ENCODE measurements around the gene JMJD6.
"Not testable (repeated sequence)": the region's sequence is repeated elsewhere in the genome, so short reads cannot be mapped to it uniquely, and the experiment has no call there.

JMJD6 gene

DNA sequence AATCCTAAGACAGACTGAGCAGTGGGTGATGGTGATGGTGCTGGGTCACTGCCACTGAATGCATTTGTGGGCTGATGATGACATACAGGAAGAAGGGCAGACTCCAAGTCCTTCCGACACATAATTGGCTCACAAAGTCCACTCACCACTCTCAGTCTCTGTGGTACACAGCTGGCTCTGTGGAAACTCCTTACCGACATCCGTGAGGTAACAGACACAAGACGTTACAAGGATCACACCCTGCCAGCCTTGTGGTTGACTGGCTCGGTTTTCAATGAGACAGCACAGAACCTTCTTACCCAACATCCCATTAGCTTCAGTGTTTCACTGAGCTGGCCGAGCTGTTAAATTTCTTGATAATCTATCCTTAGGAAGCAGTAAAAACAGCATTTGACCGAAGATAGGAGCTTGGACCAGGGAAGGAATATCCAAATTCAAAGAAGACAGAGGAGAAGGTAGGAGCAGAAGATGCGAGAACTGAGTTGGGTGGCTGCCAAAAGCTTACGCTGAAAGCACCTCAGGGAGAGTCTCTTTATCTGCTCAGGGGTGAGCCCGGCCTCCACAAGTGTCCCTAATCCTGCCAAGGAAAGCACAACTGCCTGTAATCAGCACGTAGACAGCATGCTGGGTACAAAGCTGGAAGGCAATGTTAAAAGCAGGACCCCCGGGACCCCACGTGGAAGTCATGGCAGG, 10.1 kb downstream of the JMJD6 start:
- peak; percentile 84 for DNase-seq (ENCODE audit: low spot score)

DNA sequence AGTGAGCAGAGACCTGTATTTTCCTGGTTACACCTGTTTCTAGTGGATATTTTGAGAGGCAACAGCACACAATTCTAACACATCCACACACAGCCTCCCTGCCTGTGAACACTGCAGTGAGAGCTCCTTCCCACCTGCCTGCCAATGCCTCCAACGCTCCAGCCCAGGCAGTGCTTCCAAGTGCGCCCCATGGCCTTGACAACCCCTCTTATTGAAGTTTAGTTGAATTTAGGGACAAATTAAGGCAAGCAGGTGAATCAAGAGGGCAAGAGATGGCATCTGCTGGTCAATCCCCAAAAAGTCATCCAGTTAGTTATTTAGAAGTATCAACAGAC, 10.9 kb downstream of the JMJD6 start:
- DNase-seq (ENCODE audit: low spot score) = no peak

DNA sequence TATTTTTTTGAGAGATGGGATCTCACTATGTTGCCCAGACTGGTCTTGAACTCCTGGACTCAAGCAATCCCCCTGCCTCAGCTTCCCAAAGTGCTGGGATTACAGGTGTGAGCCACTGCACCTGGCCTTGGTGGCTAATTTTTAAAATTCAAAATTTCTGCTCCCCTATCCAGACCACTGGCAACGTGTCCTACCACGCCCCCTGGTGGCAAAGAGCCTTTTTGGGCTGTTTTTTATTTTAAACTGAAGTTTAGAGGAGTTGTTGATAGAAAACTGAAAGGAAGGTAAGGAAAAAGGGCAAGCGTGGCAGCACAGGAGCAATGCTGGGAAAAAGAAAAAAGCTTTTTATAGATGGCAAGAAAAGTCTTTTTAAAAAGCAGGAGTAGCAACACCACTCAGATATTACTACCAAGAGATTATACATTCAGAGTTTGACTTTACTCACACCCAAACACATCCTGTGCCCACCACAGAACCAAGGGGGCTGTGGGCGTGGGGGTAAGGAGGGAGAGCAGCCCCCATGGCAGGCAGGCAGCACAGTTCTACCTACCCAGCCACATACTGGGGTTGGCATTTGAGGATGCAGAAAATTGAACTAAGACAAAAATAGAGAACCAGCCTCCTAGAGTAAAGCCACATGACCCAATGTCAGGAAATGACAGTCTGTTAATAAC, 11.4 kb downstream of the JMJD6 start:
- peak; percentile 78 for DNase-seq (ENCODE audit: low spot score)

DNA sequence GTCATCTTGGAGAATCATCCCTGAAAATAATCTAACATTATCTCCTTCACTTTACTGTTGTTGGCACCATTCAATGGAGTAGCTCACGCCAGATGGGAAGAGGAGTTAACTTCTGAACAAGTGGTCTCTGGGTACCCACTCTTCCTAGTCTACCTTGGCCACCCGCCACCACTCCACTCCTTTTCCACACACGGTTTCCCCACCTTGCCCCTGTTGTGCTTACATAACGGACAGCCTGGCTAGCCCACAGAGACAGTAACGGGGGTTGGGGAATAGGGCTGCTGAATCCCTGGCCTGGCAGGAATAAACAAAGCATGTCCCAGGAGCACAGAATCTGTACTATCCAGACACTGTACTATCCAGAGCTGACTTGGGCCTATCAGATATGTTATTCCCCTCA, 12.1 kb downstream of the JMJD6 start:
- no peak for DNase-seq (ENCODE audit: low spot score)

DNA sequence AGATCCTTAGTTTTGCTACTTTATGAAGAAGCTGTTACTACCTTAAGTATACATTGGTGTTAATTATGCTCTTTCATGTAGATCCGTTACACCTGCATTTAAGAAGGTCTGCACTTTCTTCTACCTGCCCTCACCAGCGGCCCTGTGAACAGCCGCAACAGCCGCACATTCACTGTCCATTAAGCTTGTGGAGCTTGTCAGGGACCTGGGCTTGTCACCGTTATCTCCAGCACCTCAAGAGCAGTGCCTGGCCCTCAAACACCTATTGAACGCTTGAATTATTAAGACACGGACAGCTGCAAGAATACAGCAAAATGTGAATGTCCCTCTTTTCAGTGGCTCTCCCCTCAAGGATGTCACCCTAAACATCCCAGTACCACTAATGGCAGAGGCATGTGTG, 12.6 kb downstream of the JMJD6 start:
- DNase-seq (ENCODE audit: low spot score) = no peak

DNA sequence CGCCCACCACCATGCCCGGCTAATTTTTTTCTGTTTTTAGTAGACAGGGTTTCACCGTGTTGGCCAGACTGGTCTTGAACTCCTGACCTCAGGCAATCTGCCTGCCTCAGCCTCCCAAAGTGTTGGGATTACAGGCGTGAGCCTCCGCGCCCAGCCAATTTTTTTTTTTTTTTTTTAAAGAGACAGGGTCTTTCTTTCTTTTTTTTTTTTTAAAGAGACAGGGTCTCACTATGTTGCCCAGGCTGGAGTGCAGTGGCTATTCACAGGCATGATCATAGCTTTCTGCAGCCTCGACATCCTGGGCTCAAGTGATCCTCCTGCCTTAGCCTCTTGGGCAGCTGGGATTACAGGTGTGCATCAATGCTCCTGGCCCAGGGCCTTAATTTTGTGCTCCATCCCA, 14.1 kb downstream of the JMJD6 start:
- DNase-seq (ENCODE audit: low spot score) = not testable (repeated sequence)

DNA sequence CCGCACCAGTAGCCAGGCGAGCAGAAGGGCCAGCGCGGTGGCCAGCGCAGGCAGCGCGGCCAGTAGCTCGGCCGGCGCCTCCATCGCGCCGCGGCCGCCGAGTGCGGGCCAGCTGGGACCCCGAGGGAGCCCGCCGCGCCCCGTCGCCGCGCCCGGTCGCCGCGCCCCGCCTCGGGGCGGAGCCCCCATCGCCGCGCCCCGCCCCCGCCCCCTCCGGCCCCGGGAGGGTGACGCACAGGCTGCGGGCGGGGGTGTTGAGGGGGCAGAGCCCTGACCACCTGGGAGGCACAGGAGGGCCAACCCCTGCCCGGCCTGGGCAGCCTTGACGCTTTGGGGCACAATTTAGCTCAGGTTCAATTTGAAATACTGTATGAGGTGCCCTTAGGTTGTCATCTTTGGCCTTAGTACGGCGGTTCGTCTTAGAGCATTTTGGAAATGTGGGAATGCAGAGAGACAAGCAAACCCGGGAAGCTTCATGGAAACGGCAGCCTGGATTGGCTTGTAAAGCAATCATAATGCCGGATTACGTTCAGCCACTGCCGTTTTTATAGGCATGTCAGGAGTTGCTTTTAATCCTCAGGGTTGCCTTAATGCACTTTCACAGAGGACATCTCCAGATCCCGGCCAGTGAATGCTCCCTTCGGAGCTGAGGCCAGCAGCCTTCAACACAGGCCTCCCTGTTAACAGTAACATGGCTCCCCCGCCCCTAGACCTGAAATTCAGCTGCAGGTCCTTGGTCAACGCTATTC, 15.4 kb downstream of the JMJD6 start, which contains the start of gene MXRA7:
TSS of gene MXRA7 (minus strand) at position 103 of the 749 bp plus-strand sequence. CDS start at position 84, 19 bp downstream.
- peak; percentile 52 for DNase-seq (ENCODE audit: low spot score)

DNA sequence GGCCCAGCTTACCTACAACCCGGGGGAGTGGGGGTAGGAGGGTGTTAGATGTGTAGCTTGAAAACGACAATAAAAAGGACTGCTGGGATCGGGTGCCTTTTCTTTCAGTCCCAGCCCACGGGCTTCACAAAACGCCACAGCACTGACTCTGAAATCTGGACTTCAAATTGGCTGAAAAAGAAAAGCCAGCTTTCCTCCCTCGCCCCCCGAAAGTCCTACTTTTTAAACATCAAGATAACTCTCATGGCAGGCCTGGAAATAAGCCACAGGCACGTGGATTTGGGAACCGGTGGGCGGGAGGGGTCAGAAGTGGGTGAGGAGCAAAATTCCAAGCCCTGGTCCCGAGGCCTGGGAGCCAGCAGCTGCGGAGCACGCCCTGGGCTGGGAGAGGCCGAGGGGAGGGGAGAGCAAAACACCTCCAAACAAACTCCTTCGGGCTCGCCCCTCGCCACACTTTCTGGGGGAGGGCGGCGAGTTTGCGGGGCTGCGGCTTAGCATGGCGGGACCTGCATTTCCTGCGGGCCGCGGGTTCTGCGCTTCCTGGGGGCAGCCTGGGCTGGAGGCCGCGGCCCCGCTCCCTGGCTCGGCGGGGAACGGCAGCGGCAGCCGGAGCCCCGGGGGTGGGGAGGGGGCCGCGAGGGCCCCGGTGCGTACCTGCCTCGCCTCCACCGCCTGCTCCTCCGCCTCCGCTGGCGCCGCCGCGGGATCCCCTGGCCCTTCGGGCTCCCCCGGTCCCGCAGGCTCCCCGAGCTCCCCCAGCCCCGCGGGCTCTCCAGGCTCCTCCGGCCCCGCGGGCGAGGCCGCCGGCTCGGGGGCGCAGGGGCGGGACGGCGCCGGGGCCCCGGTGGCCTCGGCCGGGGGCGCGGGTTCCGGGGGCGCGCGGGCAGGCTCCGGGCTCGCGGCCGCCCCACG, 16.2 kb downstream of the JMJD6 start:
- DNase-seq (ENCODE audit: low spot score) = not testable (repeated sequence)

DNA sequence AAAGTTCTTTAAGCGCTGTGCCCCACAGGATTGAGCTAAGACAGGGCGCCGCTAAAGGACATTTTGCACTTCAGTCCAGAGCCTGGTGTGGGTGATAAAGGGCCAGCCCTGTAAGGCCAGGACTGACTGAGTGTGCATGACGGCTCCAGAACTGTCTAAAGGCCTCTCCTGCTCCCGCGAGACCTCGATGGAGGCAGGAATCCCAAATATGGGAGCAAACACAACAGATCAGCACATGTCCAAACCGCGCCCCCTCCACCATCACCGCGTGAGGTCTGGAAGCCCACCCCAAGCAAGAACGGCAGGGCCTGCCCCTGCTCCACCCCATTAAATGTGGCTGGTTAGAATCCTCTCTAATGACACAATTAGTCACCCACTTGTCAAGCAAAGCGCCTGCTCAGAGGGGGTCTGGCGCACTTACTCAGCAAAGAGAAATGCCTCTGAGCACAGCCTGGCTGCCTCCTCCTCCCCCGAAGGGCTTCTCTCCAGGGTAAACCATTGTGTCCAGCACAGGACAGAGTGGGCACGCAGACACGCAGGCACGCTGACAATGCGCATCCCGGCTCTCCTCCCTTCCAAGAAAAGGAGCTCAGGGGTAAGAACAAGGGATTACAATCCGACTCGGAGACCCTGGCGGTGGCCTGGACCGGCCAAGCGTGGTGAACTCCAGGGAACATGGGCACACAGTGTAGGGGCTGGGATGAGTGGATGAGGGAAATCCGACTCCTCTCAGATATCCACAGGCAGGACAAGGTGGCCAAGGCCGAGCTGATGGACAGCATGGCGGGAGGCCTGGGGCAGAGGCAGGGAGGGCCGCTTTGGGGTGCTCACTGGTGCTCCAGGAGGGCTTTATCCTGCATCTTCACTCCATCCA, 17.1 kb downstream of the JMJD6 start:
- DNase-seq (ENCODE audit: low spot score) = no peak

DNA sequence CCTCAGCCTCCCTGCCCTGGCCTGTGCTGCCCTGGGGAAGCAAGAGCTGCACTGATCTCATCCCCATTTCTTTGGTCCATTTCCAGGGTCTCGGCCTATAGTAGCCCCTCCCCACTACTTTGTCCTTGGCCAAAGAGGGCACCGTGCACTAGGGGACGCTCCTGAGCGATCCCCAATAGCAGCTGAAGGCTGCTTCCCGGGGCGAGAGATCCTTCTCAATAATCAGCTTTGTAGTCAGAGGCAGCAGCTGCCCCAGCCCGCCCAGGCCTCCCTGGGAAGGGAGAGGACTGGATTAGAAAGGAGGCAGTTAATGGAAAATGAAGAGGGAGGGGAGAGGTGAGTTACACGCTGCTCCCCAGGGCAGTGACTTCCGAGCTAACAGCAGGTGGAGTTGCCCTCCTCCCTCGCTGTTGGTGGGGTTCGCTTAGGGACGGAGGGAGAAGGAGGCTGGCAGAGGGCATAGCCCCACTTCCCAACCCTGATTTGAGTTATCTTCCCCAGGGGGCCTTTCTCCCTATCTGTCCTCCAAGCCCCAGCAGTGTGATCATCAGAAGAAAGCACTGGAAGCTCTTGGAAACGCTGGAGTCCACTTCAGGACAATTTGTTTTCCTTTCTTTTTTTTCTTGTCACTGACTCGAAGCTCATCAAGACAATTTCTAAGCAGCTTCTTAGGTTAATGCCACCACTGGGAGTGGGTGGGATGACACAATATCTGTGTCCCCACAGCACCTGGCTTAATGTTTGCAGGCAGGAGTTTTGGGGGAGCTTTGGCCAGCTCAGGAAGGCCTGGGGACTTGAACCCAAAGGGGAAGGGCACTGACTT, 18.2 kb downstream of the JMJD6 start:
- no peak for DNase-seq (ENCODE audit: low spot score)

DNA sequence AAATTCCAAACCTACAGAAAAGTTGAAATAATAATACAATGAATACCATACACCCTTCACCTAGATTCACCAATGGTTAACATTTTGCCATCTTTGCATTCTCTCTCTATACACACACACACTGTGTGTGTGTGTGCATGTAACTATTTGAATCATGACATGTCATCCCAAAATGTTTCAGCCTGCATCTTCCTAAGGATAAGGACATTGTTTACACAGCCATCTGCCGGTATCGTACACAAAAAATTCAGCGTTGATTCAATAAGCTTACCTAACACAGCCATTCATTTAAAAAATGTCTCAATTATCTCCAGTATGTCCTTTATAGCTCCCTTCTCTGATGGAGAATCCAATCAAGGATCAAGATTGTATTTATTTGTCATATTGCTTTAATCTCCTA, 19.6 kb downstream of the JMJD6 start:
- DNase-seq (ENCODE audit: low spot score) = no peak

DNA sequence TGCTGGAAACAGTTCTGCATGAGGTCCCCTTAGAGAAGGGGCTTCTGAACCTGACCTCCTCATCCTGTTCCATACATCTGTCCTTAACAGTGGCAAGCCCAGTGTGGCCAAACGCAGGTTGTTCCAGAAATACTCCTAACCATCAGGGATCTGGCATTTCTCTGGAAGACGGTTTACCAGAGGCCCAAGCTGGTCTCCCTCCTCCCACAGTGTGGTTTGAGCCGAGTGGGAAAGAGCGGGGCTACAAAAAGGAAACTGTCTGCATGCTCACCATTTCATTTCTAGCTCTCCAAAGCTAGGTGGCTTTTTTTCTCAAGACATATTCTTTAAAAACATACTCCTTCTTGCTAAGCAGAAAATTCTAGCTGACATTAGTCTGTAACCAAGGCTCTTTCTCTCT, 21.6 kb downstream of the JMJD6 start:
- no peak for DNase-seq (ENCODE audit: low spot score)

DNA sequence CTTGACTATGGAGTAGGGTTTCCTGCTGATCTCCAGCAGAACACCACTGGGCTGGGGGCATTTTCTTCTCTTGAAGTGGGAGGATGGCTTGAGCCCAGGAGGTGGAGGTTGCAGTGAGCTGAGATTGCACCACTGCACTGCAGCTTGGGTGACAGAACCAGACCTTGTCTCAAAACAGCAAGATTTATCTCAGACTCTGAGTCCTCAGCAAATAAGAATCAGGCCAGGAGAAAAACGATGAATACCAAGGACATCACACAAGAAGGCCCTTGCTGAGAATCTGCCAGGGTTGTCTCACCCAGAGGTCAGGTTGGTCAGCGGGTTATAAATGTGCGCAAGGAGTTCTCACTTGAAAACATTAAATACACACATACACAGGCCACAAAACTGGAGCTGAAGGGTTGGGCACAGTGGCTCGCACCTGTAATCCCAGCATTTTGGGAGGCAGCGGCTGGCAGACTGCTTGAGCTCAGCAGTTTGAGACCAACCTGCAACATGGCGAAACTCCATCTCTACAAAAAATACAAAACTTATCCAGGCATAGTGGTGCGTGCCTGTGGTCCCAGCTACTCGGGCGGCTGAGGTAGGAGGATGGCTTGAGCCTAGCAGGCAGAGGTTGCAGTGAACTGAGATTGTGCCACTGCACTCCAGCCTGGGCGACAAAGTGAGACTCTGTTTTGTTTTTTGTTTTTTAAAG, 23.3 kb downstream of the JMJD6 start:
- no peak for DNase-seq (ENCODE audit: low spot score)

DNA sequence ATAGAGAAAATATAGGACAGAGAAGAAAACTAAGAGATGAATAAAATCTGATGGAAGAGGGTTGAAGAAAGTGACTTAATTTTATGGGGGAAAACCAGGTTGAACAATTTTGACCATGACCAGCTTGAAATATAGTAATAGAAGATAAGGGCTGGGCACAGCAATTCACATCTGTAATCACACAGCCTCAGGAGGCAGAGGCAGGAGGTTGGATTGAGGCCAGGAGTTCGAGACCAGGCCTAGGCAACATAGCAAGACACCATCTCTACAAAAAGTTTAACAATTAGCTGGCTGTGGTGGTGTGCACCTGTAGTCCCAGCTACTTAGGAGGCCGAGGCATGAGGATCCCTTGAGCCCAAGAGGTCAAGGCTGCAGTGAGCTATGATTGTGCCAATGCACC, 24.3 kb downstream of the JMJD6 start:
- DNase-seq (ENCODE audit: low spot score) = no peak

DNA sequence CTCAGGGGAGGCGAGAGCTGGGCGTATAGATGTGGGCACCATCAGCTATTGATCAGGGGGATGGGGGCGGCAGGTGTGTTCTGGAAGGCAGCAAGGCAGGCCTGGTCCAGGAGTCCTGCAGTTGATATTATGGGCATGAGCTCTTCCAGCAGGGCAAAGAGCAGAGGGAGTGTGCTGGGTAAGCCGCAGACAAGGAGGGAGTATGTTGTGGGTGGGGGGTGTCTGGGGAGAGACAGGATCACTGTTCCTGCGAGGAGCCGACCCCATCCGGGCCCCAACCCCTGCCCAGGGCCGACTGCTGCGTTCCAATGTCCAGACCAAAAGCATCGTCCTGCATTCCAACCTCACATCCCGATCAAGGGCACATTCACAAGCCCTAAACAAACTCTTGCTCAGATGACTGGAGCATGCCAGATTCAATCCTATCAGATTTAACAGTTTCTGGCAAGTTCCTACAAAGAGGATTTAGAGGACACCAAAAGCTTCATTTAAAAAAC, 24.9 kb downstream of the JMJD6 start:
- no peak for DNase-seq (ENCODE audit: low spot score)

DNA sequence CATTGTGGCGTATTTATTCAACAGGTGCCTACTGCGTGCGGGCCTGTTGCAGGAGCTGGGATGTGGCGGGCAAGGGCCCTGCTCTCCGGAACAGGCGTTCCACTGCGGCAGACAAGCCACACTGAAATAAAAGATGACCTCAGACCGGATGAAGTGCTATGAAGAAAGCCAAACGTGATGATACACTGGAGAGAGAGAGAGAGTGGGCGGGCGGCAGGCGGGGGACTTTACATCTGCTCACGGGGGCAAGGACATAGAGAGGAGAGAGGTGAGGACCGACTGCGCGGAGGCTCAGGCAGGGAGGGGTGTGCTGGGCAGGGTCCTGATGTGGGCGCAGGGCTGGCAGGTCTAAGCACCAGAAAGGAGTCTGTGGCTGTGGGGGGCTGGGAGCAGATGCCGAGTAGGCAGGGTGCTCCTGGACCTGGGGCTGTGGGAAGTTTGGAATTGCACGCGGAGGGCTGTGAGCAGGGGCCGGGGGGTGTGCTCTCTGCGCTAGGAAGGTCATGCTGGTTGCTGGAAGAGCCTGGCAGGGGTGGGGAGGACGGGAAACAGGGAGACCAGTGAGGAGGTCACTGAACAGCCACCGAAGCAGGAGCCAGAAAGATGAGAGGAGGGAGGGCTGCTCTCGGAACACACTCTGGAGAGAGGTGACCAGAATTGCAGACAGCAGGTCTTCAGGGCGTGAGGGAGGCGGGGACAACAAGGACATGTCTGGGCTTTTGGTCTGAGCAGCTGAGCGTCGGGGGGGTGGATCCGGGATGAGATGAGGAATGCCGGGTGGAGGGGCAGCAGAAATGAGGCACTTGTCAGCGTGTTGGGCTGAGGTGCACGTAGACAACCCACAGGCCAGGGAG, 25.6 kb downstream of the JMJD6 start:
- DNase-seq (ENCODE audit: low spot score) = no peak

DNA sequence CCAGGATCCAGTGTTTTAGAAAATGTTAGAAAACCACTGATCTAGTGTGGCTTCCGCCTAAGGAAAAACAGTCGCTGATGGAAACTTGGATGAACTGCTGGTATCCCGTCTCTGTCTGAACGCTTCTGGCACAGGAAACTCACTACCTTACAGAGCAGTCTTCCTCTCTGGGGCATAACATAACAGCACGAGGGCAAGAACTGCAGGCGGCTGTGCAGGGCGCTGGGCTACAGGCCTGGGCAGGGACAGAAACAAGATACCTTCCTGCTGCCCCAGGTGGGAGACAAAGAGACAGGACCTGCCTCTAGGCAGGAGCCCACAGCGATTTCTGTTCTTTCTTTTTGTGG, 26.2 kb downstream of the JMJD6 start:
- no peak for DNase-seq (ENCODE audit: low spot score)

DNA sequence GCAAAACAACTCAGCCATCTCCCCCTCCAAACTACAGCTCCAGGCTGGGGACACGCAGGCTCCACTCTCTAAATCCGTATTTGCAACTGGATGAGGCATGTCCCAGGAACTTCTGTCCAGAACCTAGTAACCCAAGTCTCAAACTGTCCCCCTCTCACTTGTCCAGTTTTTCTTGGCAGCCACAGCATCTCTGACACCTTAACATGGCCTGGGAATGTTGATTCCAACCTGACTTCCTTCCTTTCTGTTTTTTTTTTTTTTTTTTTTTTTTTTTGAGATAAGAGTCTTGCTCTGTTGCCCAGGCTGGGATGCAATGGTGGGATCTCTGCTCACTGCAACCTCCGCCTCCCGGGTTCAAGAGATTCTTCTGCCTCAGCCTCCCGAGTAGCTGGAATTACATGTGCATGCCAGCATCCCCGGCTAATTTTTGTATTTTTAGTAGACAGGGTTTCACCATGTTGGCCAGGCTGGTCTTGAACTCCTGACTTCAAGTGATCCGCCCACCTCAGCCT, 27.9 kb downstream of the JMJD6 start:
- DNase-seq (ENCODE audit: low spot score) = not testable (repeated sequence)
